GM19452 (cell line): ENCODE results near the gene RASD2.

Source experiments
- ATAC-seq: cut with Tn5 transposase; IDR thresholded peaks from one replicate; pipeline ENCODE4 v1.9.1; 2021; ENCODE audit not compliant: unreplicated experiment

RASD2 gene

DNA sequence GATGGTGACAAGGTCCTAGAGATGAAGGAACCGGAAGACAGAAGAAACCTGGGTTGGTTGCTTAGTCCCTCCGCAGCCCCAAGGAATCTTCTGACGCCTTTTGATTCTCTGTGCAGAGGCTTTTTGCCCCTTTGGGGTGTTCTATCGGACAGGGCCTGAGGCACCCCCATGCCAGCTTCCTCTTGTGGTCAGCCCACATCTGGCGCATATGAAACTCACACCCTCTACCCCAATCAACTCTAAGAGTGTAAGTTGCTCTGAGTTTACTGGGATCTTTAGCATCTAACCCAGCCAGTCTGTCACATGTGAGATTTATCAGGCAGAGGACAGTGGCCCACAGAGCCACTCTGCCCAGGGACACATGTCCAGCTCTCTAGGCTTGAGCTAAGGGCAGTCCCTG, 17.4 kb downstream of the RASD2 start:
- no peak for ATAC-seq

DNA sequence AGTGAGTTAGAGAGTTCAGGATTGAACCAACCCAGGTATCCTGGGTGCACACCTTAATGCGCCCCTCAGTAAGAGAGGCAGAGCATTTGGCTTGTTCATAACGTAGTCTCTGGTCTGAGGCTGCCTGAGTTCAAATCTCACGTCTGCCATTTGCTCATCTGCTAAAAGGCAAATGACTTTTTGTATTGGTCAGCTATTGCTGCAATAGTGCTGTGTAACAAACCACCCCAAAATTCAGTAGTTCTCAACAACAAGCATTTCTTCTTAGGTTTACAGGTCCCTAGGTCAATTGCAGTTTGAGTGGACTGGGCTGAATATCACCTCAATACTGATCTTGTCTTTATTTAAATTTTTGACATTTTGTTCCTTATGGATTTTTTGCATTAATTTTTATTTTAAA, 18.1 kb downstream of the RASD2 start:
- ATAC-seq, result no peak

DNA sequence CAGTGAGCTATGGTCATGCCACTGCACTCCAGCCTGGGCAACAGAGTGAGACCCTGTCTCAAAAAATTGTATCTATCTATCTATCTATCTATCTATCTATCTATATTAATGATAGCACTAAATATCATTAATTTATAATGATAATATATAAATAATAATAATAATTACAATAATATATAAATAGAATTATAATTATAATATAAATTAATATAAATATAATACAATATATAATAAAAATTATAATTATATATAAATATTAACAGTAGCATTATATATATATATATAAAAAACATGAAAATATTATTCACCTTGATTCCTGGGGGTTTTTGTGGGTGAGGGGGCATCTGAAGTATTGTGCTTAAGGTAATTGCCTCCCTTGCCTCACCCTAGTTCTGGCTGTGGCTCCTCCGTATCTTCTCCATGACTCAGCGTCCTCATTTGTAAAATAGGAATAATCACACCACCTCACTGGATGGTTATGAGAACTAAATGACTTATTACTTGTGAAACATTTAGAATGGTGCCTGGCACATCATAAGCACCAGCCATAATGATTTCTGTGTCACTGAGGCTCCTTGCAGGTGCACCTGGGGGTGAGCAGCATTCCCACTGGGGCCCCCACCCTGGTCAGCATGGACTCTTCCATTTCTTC, 18.8 kb downstream of the RASD2 start:
- no peak for ATAC-seq

DNA sequence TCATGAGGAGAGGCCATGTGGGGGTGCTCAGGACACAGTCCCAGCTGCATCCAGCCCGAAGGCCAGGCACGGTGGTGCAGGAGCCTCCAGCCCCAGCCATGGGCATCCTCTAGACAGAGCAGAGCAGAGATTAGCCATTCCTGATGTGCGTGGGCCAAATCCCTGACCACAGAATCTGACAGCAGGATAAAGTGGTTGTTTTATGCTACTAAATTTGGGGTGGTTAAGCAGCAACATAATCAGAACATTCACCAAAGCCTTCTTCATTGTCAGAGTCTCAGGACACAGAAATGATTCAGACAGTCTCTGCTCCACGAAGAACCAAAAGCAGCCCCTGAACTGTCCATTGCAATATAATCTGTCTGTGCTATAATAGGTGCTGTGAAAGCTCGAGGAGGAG, 19.7 kb downstream of the RASD2 start:
- ATAC-seq, result no peak

DNA sequence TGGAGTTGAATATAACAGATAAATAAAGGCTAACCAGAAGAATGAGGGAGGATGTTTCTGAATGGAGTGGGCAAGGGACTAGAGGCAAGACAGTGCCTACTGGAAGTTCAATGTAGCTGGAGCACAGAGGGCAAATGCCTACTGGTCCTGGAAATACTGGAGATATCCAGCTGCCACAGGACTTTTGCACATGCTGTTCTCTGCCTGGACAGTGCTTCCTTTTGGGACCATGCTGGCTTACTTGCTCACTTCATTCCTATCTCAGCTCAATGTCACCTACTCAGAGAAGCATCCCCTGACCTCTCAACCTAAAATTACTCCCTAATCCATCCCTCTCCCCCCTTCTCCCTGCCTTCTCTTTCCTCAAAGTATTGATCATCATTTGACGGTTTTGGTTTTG, 20.2 kb downstream of the RASD2 start:
- ATAC-seq, result no peak

DNA sequence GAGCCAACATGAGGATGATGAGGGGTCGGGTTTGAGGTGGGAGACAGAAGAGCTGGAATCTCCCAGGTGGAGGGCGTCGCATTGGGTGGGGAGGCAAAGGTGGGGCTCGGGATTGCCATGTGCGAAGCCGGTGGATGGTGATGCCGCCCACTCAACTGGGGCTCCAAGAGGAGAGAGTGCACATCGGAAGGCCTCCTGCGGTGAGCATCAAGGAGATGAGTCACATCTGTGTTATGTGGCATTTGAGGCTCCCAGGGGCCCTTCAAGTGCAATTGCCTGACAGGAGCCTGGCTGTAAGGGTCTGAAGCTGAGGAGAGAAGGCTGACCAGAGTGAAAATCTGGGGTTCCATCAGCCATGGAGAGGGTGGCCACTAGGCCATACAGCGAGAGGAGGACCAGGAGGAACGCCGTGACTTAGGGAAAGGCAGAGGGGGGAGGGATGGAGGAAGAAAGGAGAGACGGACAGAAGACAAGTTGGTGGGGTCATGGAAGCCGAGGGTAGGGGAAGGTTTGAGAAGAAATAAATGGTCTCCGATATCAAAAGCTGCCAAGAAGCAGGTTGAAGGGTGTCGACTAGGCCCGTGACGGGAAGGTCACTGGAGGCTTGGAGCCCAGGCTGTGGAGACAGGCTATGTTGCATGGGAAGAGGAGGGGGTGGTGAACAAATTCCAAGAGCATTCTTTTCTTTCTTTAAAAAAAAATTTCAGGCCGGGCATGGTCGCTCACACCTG, 21.3 kb downstream of the RASD2 start:
- no peak for ATAC-seq

DNA sequence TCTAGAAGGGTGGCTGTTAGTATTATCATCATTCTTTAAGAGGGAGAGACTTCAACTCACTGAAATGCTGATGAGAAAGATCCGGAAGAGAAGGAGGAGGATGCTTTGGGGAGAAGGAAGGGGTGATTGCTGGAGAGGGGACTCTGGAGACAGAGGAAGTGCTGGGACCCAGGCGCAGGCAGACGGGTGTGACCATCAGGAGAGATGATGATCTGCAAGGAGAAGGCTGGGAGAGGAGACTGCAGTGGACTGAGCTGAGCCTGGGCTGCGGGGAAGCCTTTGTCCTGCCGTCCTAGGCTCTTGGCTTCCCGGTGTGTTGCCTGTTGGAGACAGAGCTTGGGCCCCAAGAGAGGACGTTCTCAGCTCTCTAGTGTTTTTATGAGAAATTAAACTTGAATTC, 22.6 kb downstream of the RASD2 start:
- no peak for ATAC-seq

DNA sequence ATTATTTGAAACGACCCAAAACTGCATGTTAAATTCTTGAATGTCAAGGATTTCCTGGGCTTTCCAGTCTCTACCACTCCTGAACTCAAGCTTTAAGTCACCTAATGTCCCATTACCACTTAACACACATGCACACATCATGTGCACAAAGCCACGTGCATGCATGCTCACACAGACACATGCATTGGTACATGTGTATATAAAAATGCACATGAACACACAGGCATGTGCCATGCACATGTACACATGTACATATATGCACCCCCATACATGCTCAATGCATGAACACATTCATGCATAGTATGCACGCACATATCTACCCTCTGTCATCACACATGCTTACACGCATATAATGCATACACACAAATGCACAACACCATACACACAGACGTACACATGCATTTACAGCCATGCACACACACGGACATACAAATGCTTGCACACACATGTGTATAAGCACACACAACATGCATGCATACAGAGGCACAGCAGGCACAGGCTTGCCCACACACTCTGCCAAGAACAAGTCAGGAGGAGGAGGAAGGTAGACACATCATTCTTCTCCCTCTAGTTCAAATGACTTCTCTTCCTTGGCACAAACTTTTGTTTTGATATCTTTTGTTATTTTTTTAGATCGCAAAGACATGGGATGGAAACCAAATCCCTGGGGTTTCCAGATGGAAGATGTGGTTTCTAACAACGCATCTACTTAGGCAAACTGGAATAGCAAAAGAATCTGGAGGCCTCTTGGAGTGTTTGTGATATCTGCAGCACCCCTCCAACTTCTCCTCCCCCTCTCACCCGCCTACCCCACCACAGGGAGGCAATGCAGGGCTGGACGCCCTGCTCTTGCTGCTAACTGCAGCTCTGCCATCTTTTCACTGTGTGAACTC, 24.6 kb downstream of the RASD2 start:
- ATAC-seq, result no peak

DNA sequence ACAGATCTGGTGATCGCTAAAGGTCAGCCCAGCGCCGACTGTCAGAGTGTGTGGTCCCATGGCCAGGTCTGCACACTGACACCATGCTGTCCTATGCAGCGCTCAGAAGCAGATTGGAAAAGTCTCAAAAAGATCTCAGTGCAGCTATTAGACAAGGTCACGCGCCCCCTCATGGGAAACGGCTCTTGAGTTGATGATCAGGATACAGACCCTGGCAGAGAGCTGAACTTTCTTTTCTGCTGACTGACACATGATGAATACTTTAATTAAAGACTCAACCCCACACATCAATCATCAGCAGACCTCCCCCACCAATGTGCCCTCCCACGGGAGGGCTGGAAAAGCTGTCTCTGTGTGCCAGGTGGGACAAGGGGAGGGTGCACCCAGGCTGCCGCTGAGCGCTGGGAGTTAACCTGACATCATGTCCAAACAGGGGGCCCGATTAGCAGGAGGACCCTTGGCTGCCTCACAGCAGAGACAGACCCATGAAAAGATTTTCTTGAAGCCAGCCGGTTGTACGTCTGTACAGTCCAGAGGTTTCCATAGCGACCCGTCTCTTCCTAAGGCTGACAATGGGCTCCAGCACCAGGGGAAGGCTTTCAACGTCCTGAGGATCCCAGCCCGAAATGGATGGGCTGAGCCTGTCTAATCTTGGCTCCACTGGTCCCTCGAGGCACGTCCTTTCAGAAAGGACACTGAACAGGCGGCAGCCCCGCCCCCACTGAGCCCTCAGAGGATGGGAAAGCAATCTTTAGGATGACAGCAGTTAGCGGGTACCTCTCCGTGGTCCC, 26.9 kb downstream of the RASD2 start:
- no peak for ATAC-seq

DNA sequence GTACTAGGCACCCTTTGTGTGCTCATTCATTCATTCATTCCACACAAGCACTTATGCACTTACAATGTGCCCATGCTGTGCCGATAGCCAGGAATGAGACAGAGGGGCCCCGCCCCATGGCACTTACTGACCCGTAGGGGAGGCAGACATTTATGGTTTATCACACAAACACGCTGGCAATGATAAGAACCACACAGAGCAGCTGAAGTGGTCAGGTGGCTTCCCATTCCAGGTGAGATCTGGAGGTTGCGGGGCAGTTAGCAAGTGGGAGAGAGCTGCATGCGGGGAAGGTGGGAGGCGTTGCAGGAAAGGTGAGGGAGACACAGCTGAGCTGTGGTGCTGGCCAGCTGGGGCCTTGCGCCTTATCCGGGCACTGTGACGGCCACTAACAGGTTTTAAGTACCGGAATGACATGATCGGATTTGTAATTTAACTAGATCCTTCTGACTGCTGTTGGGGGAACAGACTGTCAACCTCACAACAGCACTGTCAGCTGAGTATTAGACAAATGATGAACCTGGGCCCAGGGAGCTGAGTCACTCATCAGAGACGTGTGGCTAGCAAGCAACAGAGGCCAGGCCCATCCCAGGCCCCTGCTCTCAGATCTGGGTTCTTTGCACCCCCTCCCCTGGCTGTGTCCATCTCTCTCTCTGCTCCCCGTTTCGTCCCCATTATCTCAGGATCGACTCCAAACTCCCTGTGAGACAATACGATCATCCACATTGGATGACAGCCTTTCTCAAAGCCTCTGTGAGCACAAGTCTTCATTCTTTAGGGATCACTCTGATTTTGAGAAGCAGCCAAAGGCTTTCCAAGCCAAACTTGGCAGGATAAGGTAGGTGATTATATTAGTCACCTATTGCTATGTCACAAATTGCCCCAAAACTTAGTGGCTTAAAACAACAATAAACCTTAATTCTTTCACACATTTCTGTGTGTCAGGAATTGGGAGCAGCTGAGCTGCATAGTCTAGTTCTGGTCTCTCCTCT, 28.4 kb downstream of the RASD2 start:
- ATAC-seq, result no peak

DNA sequence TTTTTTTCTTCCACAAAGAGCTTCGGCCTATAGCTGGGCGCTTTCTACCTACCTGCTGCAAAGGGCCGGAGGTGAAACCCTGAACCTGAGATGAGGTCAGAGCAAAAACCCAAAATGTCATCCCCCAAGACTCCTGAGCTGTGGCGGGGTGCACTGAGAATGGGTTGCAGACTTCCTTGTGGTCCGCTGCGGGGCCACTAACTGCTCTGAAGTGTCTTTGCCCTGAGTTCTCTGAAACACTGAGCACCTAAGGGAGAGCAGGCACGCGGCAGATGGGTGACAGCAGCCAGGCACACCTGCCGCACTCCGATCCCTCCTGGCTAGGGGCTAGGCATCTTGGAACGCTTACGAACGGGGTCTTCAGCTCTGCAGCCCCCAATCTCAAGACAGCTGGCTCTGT, 29.3 kb downstream of the RASD2 start:
- no peak for ATAC-seq

DNA sequence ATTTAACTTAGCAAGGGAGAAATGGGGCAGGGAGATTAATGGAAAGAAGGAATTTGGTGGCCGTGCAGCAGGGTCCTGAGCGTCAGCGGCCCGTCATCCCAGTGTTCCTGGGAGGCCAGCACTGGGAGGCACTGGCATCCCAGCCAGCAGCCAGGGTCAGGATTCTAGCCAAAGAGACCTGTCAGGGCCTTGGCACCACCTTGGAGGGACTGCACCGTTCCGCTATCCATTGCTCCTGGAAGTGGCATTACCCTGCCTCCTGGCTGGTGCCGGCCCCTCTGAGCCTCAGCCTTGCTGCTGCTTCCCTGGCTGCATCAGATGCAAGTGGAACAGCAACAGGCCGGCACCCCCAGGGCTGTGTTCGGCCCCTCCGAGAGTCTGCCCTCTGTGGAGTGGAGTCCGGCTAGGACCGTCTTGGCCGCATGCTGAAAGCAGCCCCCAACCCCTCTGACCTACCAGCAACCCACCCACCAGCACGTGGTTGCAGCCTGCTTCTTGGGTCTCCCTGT, 30.1 kb downstream of the RASD2 start:
- ATAC-seq, result no peak

DNA sequence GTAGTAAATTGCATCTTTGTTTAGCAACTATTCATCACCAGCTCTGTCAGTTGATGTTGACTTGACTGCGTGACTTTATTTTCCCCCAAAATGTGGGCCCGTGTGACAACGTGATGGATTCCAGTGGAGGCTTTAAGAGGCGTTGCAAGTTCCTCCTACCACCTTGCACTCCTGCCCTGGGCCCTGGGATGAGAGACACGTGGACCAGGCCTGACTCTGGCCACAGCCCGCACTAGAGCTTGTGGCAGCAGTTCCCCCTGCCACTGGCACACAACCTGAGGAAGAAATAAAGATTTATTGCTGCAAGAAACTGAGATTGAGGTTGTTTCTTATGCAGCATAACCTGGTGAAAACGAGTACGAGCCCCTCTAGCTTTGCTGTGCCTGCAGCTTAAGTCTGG, 31.9 kb downstream of the RASD2 start:
- ATAC-seq, result no peak

DNA sequence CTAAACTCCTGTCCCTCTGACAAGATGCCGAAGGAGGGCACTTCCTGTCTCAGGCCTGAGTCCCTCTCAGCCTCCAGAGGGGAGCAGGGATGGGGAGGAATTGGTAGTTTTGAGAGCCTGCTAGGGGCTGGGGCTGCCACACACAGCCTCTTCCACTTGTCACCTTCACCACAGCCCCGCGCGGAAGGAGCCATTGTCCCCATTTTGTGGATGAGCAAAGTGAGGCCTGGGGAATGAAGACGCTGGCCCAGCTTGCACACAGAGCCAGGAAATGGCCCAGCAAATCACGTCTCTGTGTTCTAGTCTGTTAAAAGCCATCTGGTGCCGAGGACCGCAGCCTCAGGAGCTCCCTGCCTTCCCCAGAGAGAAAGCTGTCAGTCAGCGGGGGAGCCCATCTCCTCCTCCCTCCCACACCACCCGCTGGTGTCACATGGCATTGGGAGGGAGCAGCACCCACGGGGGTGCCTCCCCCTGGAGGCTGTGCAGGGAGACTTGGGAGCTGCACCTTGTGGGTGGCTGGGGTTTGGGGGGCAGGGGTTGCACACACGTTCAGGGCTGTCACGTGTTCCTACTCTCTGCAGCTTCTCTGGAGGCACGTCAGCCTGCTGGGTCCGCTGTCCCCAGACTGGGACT, 34.6 kb downstream of the RASD2 start:
- no peak for ATAC-seq

DNA sequence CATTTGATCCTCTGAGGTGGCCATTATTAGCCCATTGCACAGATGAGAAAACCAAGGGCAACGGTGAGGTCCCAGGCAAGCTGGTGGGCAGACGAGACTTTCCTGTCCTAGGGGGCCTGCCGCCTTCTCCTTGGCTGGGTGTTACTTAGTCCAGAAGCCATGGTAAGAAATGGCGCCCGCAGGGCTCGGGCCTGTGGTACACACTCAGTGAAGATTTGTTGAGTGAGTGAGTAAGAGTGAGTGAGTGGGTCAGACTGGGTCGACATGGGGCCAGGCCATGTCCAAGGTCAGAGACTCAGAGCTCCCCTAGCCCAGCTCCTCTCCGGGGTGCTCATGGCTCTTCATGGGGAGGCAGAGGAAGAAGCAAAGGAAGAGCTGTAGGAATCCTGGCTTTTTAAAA, 36.0 kb downstream of the RASD2 start:
- no peak for ATAC-seq

DNA sequence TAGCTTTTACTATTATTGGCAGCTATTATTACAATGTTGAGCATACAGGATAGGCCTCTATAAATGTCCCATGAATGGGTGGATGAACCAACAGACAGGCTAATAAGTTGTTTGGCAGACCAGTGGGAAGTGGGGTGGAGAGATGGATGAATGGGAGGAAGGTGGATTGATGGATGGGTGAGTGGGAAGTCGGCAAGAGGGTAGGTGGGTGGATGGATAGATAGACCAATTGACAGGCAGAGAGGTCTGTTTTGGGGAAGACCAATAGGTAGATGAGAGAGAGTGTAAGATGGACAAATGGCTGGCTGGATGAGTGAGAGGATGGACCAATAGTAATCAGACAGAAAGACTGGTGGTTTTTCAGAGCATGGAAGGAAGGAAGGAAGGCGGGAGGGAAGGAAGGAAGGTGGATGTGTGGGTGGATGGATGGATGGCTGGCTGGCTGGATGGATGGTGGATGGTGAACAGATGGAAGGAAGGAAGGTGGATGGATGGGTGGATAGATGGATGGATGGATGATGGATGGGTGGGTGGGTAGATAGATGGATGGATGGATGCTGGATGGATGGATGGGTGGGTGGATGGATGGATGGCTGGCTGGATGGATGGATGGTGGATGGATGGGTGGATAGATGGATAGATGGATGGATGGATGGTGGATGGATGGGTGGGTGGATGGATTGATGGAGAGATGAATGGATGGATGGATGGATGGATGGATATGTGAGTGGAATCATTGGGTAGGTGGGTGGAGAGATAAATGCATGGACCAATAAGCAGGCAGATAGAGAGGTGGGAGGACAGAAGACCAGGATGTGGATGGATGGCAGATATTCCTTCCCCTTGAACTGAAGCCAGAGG, 37.4 kb downstream of the RASD2 start:
- ATAC-seq, result no peak

DNA sequence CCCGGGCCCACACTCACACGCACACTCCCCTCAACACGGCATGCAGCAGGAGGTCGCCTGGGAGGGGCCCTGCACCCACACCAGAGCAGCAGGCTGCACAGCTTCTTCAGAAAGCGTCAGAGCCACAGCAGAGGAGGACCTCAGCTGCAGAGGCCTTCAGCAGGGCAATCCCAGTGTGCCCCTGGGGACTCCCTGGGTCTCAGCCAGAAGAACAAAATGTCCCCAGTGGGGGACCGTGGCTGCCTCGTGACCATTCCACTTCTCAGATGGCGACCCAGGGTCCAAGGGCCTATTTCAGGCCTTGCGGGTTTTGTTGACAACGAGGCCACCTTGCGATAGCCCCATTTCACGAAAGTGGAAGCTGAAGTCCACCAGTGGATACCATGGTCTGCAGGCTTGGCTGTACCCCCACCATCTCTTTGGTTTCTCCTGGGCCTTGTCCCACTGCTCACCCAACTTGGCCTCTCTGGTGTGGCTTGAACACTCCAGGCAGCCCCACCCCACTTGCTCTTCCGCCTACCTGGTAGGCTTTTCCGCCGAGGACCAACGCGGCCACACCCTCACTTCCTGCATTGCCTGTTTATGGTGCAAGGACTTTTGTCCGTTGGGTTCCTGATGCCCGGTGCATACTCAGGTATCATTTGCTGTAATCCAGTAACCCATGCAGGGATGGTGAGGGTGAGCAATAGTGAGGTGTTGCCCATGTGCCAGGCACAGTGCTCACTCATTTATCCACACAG, 38.4 kb downstream of the RASD2 start:
- ATAC-seq, result no peak
